ENCODE results near the gene PARVA. TPM values are rescaled to one million over a fixed set of nuclear protein-coding genes. Genes with fewer than 3 reads are reported as not detected.
A peak's percentile ranks its signal among the peaks of the same experiment; 100 is the strongest.

PARVA gene
- total RNA-seq, 4 donors from 2014 or later, result 64.2 to 85.0 (median 70.5) TPM

- Histone ChIP-seq H3K4me3 (no peak overlapping the region), H3K27me3 (no peaks in the 10 kb centered on the region), H3K9me3 (no peaks in the 10 kb centered on the region), H3K4me1 (peaks cover 0 to 17% (median 2%) of the 10 kb centered on the region in 4 donors), H3K27ac (peak overlapping the region in 3 of 4 donors; percentile 42 to 75 (median 67)), H3K36me3 (no peaks in the 10 kb centered on the region)
- DNase-seq (ENCODE audit: low spot score in 2 of 2), result peak; percentile 77 to 87
- WGBS, 2 donors, result 11 to 15% methylated on average over 7 of the region's 7 CpGs
- TF ChIP-seq EP300 (IDR thresholded peaks at IDR 0.05), result peak in 1 of 2 donors; percentile 70
- peak; percentile 54 to 91 (median 70) for TF ChIP-seq CTCF (IDR thresholded peaks at IDR 0.05)
- peak in 1 of 2 donors; percentile 3 for TF ChIP-seq POLR2A (IDR thresholded peaks at IDR 0.05)
Measured at GRCh38 chr11:12331239-12331874, 46.0 kb upstream of the PARVA start.

GRCh38 chr11:12343526-12343925 is 33.8 kb upstream of the PARVA start:
- Histone ChIP-seq H3K4me1 (no peaks in the 10 kb centered on the region), H3K36me3 (no peaks in the 10 kb centered on the region), H3K4me3 (no peak overlapping the region), H3K27ac (no peak overlapping the region), H3K9me3 (no peaks in the 10 kb centered on the region), H3K27me3 (no peaks in the 10 kb centered on the region)
- DNase-seq (ENCODE audit: low spot score in 2 of 2), result no peak
- 76% methylated on average over 6 of the region's 6 CpGs for WGBS, 2 donors
- TF ChIP-seq POLR2A (IDR thresholded peaks at IDR 0.05) (no peak), EP300 (IDR thresholded peaks at IDR 0.05) (no peak), CTCF (IDR thresholded peaks at IDR 0.05) (no peak)

- TF ChIP-seq EP300 (IDR thresholded peaks at IDR 0.05), result no peak
- TF ChIP-seq CTCF (IDR thresholded peaks at IDR 0.05), result no peak
- no peak for TF ChIP-seq POLR2A (IDR thresholded peaks at IDR 0.05)
- no peaks in the 10 kb centered on the region for H3K27me3 ChIP-seq
- H3K27ac ChIP-seq, result no peak overlapping the region
- 73 to 86% methylated on average over 1 of the region's 1 CpG for WGBS, 2 donors
- H3K36me3 ChIP-seq, result no peaks in the 10 kb centered on the region
- H3K9me3 ChIP-seq, result no peaks in the 10 kb centered on the region
- H3K4me1 ChIP-seq, result no peaks in the 10 kb centered on the region
- H3K4me3 ChIP-seq, result no peak overlapping the region
- no peak for DNase-seq (ENCODE audit: low spot score in 2 of 2)
Measured at GRCh38 chr11:12353534-12353933, 23.8 kb upstream of the PARVA start.

GRCh38 chr11:12354750-12355545 is 22.4 kb upstream of the PARVA start:
- no peaks in the 10 kb centered on the region for H3K36me3 ChIP-seq
- TF ChIP-seq EP300 (IDR thresholded peaks at IDR 0.05), result no peak
- TF ChIP-seq CTCF (IDR thresholded peaks at IDR 0.05), result no peak
- no peak for TF ChIP-seq POLR2A (IDR thresholded peaks at IDR 0.05)
- no peaks in the 10 kb centered on the region for H3K27me3 ChIP-seq
- WGBS, 2 donors, result 72 to 81% methylated on average over 9 of the region's 9 CpGs
- H3K9me3 ChIP-seq, result no peaks in the 10 kb centered on the region
- H3K4me3 ChIP-seq, result no peak overlapping the region
- no peak overlapping the region for H3K27ac ChIP-seq
- no peak for DNase-seq (ENCODE audit: low spot score in 2 of 2)
- no peaks in the 10 kb centered on the region for H3K4me1 ChIP-seq
